GM12878 (cell line): Measurements from ENCODE around the gene IDH3G. TPM values are rescaled to one million over a fixed set of nuclear protein-coding genes. Genes with fewer than 3 reads are reported as not detected.

Source experiments
- ATAC-seq: fragments of 200-7000 bp; cut with Tn5 transposase; 3 replicates; pipeline ENCODE4 v1.9.1; 2020; ENCODE audit warnings: mild to moderate bottlenecking, moderate library complexity
- BruUV-seq: library from RNA; stranded (reverse); fragments of 400-500 nt; replicated peaks from 2 replicates; lab custom pipeline; 2021; lab: Mats Ljungman, UMichigan
- CTCF ChIA-PET: fragments of 300-600 bp; sonication (Branson Sonifier 250); formaldehyde crosslinking; extraction: SDS; loops from one replicate; lab custom pipeline; 2021; ENCODE audit warnings: inconsistent platforms; lab: Yijun Ruan, JAX
- POLR2A ChIA-PET: fragments of 350-600 bp; formaldehyde crosslinking; extraction: SDS; loops from one replicate; lab custom pipeline; 2021; ENCODE audit warnings: inconsistent platforms; lab: Charles Lee
- RAD21 ChIA-PET: fragments of 300-600 bp; sonication (Branson Sonifier 250); formaldehyde crosslinking; loops from one replicate; lab custom pipeline; 2023; ENCODE audit warnings: antibody characterized with exemption; ENCODE audit not compliant: unreplicated experiment; lab: Charles Lee
- SMC1A ChIA-PET: fragments of 300-600 bp; sonication (Branson Sonifier 250); formaldehyde crosslinking; loops from one replicate; lab custom pipeline; 2023; ENCODE audit not compliant: unreplicated experiment, uncharacterized antibody; lab: Charles Lee
- DNase-seq: peaks from one replicate; pipeline ENCODE4 v3.0.0-alpha.2; 2011; ENCODE audit warnings: low read depth, low spot score
- FAIRE-seq: peaks from 3 replicates; lab custom pipeline; 2011; peaks lifted over from hg19 to GRCh38; lab: Jason Lieb, UNC
- H2AFZ ChIP-seq: 2 replicates; pipeline ENCODE4 v1.6.0; 2011; ENCODE audit warnings: low read depth, low read length, control low read depth; ENCODE audit not compliant: control insufficient read depth
- H3K27ac ChIP-seq: 2 replicates; pipeline ENCODE4 v1.5.1; 2011; ENCODE audit warnings: control low read depth; ENCODE audit not compliant: control insufficient read depth, insufficient read depth
- H3K27me3 ChIP-seq, 2 experiments: replicated peaks in 1 of 2; 2 replicates each; pipeline versions ENCODE4 v1.6.0 to v1.6.1; 2011; ENCODE audit warnings: low read length in 1 of 2; ENCODE audit not compliant: control insufficient read depth in 2 of 2, insufficient read depth in 2 of 2
- H3K36me3 ChIP-seq, 2 experiments: 2 replicates each; pipeline ENCODE4 v1.5.1; 2011; ENCODE audit warnings: low read length in 1 of 2; ENCODE audit not compliant: control insufficient read depth in 2 of 2, insufficient read depth in 2 of 2
- H3K4me1 ChIP-seq: 2 replicates; pipeline ENCODE4 v1.6.1; 2011; ENCODE audit warnings: mild to moderate bottlenecking, low read length, moderate library complexity, mixed read lengths; ENCODE audit not compliant: control insufficient read depth, insufficient read depth
- H3K4me2 ChIP-seq: 2 replicates; pipeline ENCODE4 v1.6.0; 2011; ENCODE audit warnings: control low read depth; ENCODE audit not compliant: control insufficient read depth, insufficient read depth
- H3K4me3 ChIP-seq: fragments of 200-600 bp; sonication (generic); 2 replicates; pipeline ENCODE4 v1.5.1; 2016
- H3K79me2 ChIP-seq: 2 replicates; pipeline ENCODE4 v1.6.0; 2011; ENCODE audit warnings: low read length; ENCODE audit not compliant: control insufficient read depth, insufficient read depth
- H3K9ac ChIP-seq: 2 replicates; pipeline ENCODE4 v1.8.0; 2011; ENCODE audit warnings: low read length, control low read depth, mixed read lengths; ENCODE audit not compliant: control insufficient read depth, insufficient read depth
- H3K9me3 ChIP-seq: replicated peaks from 3 replicates; pipeline ENCODE4 v1.5.1; 2011; ENCODE audit warnings: mild to moderate bottlenecking, low read length; ENCODE audit not compliant: control insufficient read depth, insufficient read depth
- H4K20me1 ChIP-seq: 2 replicates; pipeline ENCODE4 v1.6.0; 2011; ENCODE audit not compliant: control insufficient read depth, insufficient read depth
- ATF2 ChIP-seq: IDR thresholded peaks from 2 replicates; pipeline ENCODE4 v1.6.1; 2012; ENCODE audit warnings: low read length, inconsistent platforms
- BRCA1 ChIP-seq: IDR thresholded peaks from 2 replicates; pipeline ENCODE4 v1.6.1; 2011; ENCODE audit warnings: low read depth, low read length, improper control_type of control experiment
- CHD1 ChIP-seq: IDR thresholded peaks from 2 replicates; pipeline ENCODE4 v1.6.1; 2012; ENCODE audit warnings: low read depth, low read length, improper control_type of control experiment
- HSF1 ChIP-seq: fragments of 150-350 bp; IDR thresholded peaks from 2 replicates; pipeline ENCODE4 v1.6.1; 2014; ENCODE audit warnings: mild to moderate bottlenecking, low read depth, low read length
- IRF3 ChIP-seq: fragments of 450-650 bp; IDR thresholded peaks from 2 replicates; pipeline ENCODE4 v1.6.1; 2014; ENCODE audit warnings: mild to moderate bottlenecking
- MLLT1 ChIP-seq: fragments of 450-650 bp; IDR thresholded peaks from 2 replicates; pipeline ENCODE4 v1.6.1; 2016; ENCODE audit warnings: mild to moderate bottlenecking
- NFIC ChIP-seq: IDR thresholded peaks from 2 replicates; pipeline ENCODE4 v1.6.1; 2012; ENCODE audit warnings: low read depth, mild to moderate bottlenecking, inconsistent platforms, low read length, moderate library complexity
- RELA ChIP-seq: fragments of 450-650 bp; IDR thresholded peaks from 2 replicates; pipeline ENCODE4 v1.8.0; 2014; ENCODE audit warnings: borderline replicate concordance; ENCODE audit not compliant: partially characterized antibody
- SMAD1 ChIP-seq: fragments of 450-650 bp; IDR thresholded peaks from 2 replicates; pipeline ENCODE4 v1.6.1; 2018; ENCODE audit warnings: mild to moderate bottlenecking, low read depth; ENCODE audit not compliant: partially characterized antibody
- SMARCA5 ChIP-seq: fragments of 450-650 bp; IDR thresholded peaks from 2 replicates; pipeline ENCODE4 v1.6.1; 2017; ENCODE audit warnings: mild to moderate bottlenecking
- SRF ChIP-seq, 2 experiments: IDR thresholded peaks; 2 replicates each; pipeline ENCODE4 v1.6.1; 2011; ENCODE audit warnings: low read depth in 2 of 2, low read length in 2 of 2, mild to moderate bottlenecking in 1 of 2, moderate library complexity in 1 of 2
- ZBTB4 ChIP-seq: fragments of 450-650 bp; formaldehyde crosslinking; IDR thresholded peaks from 2 replicates; pipeline ENCODE4 v1.4.0; 2022; ENCODE audit warnings: mild to moderate bottlenecking, moderate library complexity
- ZNF207 ChIP-seq: fragments of 450-650 bp; IDR thresholded peaks from 2 replicates; pipeline ENCODE4 v1.6.1; 2014; ENCODE audit warnings: antibody characterized with exemption, mild to moderate bottlenecking, borderline replicate concordance
- WGBS: methylation state at CpG from one replicate; pipeline ENCODE4 v1.1.6; 2016; ENCODE audit warnings: low lambda C conversion rate; ENCODE audit not compliant: insufficient replicate concordance, insufficient coverage; ENCODE audit errors: missing lambda C conversion rate; 5-methylcytosine and 5-hydroxymethylcytosine counted together
- in situ Hi-C: fragments of 300-500 bp; cut with MboI; formaldehyde crosslinking; loops from 9 replicates; pipeline ENCODE4 v1.14.3; 2018; ENCODE audit warnings: mixed read lengths
- intact Hi-C: fragments of 100-400 bp; cut with micrococcal nuclease; formaldehyde crosslinking; loops from one replicate; pipeline ENCODE4 v1.14.2; 2022; ENCODE audit not compliant: unreplicated experiment
- polyA plus RNA-seq, 11 experiments: library from polyadenylated mRNA; depleted of rRNA in 4 of 11; unstranded in 6 of 11; stranded (reverse) in 5 of 11; fragments of >200 nt; fragmentation: Nextera tagmentation in 4 of 11; fragmentation: Illumina TruSeq in 1 of 11; extraction: Ambion mirVana in 4 of 11; extraction: Trizol in 1 of 11; gene quantifications; 1 replicate in 1 of 11; 2 replicates in 10 of 11; pipeline versions ENCODE4 v1.2.1 to v1.2.3, GENCODE V29; 2011 to 2016; ENCODE audit warnings: inconsistent platforms in 2 of 11, missing spikeins in 2 of 11, low read depth in 1 of 11
- total RNA-seq, 4 experiments: library from RNA; depleted of rRNA in 3 of 4; stranded (reverse); fragments of >200 nt in 3 of 4; fragmentation: Illumina TruSeq in 1 of 4; extraction: Trizol in 1 of 4; gene quantifications; 2 replicates each; pipeline versions ENCODE4 v1.2.1 to v1.2.3, GENCODE V29; 2013 to 2021

The IDH3G gene
- total and polyA plus RNA-seq, 10 of the 15 experiments (the other 5 are each of a cell fraction or from before 2014, with no cell fraction given), result 26.3 to 102 (median 66.6) TPM

GRCh38 chrX:153789654-153790053, 4.5 kb downstream of the IDH3G start (continued):
- TF ChIP-seq RELA, result no peak
- TF ChIP-seq SMARCA5, result no peak
- TF ChIP-seq SRF (IDR thresholded peaks at IDR 0.05; ENCODE audit: low read depth in 2 of 2, low read length in 2 of 2), result no peak
- TF ChIP-seq NFIC, result no peak
- TF ChIP-seq ZBTB4 (CRISPR knock-in tag), result no peak

- in situ Hi-C loops (loop anchor here (10.0 kb wide), 1 partner anchor 52 kb away; no protein-coding TSS in a partner anchor), intact Hi-C loops (no loop called here)
- H3K27ac ChIP-seq, result no peak overlapping the region
- 87% methylated on average over 15 of the region's 15 CpGs for WGBS
- TF ChIP-seq IRF3 (no peak), ZNF207 (no peak), MLLT1 (no peak), HSF1 (no peak), CHD1 (no peak), BRCA1 (no peak), SRF (IDR thresholded peaks at IDR 0.05; ENCODE audit: low read depth in 2 of 2, low read length in 2 of 2) (no peak), ATF2 (no peak), SMAD1 (no peak)
- SMC1A ChIA-PET, result no interaction called here
- no peak overlapping the region for H2AFZ ChIP-seq
- H3K36me3 ChIP-seq, result peaks cover 3% of the 10 kb centered on the region in 2 experiments; a peak in 3 of 4 replicates
- FAIRE-seq (no peak), DNase-seq (no peak), ATAC-seq (no peak)
- H3K9ac ChIP-seq, result no peak overlapping the region
- H3K9me3 ChIP-seq, result no peaks in the 10 kb centered on the region; the same call in 2 of the 3 replicates
- no TSS peak for BruUV-seq
- H3K4me2 ChIP-seq, result no peak overlapping the region
- H3K79me2 ChIP-seq, result peaks cover 4% of the 10 kb centered on the region; the same call in 1 of the 2 replicates
- CTCF ChIA-PET, result no interaction called here
- no peaks in the 10 kb centered on the region for H3K4me1 ChIP-seq
- RAD21 ChIA-PET, result interaction anchor here (1.2 kb wide), 1 partner anchor 126 kb away, joined by 3 read pairs; no protein-coding TSS in a partner anchor
- POLR2A ChIA-PET, result no interaction called here
- H3K27me3 ChIP-seq, result no peaks in the 10 kb centered on the region
- H3K4me3 ChIP-seq, result no peak overlapping the region
- H4K20me1 ChIP-seq, result no peaks in the 10 kb centered on the region
Measured at GRCh38 chrX:153786669-153787068, 7.5 kb downstream of the IDH3G start.
